ENCODE measurements around the gene KPNA3.
"Not testable (repeated sequence)": the region's sequence is repeated elsewhere in the genome, so short reads cannot be mapped to it uniquely, and the experiment has no call there.

KPNA3 gene

DNA sequence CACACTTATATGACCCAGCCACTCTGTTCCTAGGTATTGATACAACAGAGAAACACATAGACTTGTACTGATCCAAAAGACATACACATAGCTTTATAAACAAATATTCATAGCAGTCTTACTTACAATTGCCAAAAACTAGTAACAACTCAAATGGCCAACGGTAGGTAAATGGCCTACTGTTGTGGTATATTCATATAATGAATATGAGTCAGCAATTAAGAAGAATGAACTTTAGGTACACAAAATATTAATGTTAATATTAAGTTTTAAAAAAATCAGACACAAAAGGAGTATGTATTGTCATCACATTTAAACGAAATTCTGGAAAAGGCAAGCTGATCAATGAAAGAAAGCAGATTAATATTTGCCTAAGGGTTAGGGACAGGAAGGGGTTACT, 19.7 kb downstream of the KPNA3 start:
- no peak for TF ChIP-seq JUND (IDR thresholded peaks at IDR 0.05; ENCODE audit: low read depth)
- no peak for DNase-seq (ENCODE audit: low read depth in 1 of 2, low spot score in 1 of 2)
- in situ Hi-C loops (cut with HindIII; ENCODE audit: low pct_unique_long_range_greater_than_20kb, low sequenced_read_pairs), result no loop called here

DNA sequence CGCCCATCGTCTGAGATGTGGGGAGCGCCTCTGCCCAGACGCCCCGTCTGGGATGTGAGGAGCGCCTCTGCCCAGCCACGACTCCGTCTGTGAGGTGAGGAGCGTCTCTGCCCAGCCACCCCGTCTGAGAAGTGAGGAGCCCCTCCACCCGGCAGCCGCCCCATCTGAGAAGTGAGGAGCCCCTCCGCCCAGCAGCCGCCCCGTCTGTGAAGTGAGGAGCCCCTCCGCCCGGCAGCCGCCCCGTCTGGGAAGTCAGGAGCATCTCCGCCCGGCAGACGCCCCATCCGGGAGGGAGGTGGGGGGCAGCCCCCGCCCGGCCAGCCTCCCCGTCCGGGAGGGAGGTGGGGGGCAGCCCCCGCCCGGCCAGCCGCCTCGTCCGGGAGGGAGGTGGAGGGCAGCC, 30.7 kb downstream of the KPNA3 start:
- DNase-seq (ENCODE audit: low read depth in 1 of 2, low spot score in 1 of 2); in situ Hi-C loops (cut with HindIII; ENCODE audit: low pct_unique_long_range_greater_than_20kb, low sequenced_read_pairs): not testable (repeated sequence)

DNA sequence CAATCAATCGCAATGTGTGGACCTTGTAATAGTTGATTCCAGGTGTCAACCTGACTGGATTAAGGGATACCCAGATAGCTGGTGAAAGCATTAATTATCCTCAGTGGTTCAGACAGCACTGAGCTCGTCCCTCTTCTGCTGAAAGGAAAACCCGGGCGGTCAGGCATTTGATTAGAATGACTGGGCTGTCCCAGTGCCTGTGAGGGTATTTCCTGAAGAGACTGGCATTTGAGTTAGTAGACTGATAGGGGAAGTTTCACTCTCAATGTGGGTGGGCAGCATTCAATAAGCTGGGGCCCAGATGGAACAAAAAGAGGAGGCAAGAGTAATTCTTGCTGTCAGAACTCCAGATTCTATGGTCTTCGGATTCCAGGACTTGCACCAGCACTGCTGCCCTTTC, 31.9 kb downstream of the KPNA3 start:
- DNase-seq (ENCODE audit: low read depth in 1 of 2, low spot score in 1 of 2), result no peak
- TF ChIP-seq JUND (IDR thresholded peaks at IDR 0.05; ENCODE audit: low read depth), result no peak
- in situ Hi-C loops (cut with HindIII; ENCODE audit: low pct_unique_long_range_greater_than_20kb, low sequenced_read_pairs), result no loop called here

DNA sequence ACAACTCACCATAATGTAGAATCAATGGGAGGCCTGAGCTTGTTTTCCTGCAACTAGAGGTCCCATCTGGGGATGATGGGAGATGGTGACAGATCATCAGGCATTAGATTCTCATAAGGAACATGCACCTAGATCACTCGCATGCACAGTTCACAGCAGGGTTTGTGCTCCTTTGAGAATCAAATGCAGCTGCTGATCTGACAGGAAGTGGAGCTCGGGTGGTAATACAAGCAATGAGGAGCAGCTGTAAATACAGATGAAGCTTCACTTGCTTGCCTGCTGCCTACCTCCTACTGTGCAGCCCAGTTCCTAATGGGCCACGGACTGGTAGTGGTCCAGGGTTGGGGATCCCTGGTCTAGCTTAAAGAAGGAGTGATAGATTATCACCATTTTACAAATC, 33.0 kb downstream of the KPNA3 start:
- DNase-seq (ENCODE audit: low read depth in 1 of 2, low spot score in 1 of 2), result no peak
- no peak for TF ChIP-seq JUND (IDR thresholded peaks at IDR 0.05; ENCODE audit: low read depth)
- in situ Hi-C loops (cut with HindIII; ENCODE audit: low pct_unique_long_range_greater_than_20kb, low sequenced_read_pairs), result no loop called here

DNA sequence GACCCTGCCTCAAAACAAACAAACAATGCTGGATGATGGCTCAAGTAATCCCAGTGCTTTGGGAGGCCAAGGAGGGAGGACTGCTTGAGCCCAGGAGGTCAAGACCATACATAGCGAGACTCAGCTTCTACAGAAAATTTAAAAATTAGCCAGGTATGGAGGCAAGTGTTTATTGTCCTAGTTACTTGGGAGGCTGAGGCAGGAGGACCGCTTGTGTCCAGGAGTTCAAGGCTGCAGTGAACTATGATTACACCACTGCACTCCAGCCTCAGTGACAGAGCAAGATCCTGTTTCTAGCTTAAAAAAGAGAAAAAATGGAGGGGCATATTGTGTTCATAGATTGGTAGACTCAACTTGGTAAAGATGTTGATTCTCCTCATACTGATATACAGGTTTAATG, 36.2 kb downstream of the KPNA3 start:
- in situ Hi-C loops (cut with HindIII; ENCODE audit: low pct_unique_long_range_greater_than_20kb, low sequenced_read_pairs), result no loop called here
- no peak for TF ChIP-seq JUND (IDR thresholded peaks at IDR 0.05; ENCODE audit: low read depth)
- DNase-seq (ENCODE audit: low read depth in 1 of 2, low spot score in 1 of 2), result no peak

DNA sequence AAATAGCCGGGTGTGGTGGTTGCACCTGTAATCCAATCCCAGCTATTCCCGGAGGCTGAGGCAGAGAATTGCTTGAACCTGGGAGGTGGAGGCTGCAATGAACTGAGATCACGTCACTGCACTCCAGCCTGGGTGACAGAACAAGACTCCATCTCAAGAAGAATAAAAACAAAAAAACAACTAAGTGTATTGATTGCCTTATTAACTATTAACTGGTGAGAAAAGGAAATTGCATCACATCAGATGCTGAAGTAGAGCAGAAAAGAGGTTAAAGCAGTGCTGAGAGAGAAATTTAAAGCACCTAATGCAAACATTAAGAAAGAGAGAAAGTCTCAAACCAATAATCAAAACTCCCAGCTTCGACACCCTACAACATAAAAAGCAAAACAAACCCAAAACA, 38.3 kb downstream of the KPNA3 start:
- no peak for DNase-seq (ENCODE audit: low read depth in 1 of 2, low spot score in 1 of 2)
- in situ Hi-C loops (cut with HindIII; ENCODE audit: low pct_unique_long_range_greater_than_20kb, low sequenced_read_pairs), result no loop called here
- TF ChIP-seq JUND (IDR thresholded peaks at IDR 0.05; ENCODE audit: low read depth), result no peak

DNA sequence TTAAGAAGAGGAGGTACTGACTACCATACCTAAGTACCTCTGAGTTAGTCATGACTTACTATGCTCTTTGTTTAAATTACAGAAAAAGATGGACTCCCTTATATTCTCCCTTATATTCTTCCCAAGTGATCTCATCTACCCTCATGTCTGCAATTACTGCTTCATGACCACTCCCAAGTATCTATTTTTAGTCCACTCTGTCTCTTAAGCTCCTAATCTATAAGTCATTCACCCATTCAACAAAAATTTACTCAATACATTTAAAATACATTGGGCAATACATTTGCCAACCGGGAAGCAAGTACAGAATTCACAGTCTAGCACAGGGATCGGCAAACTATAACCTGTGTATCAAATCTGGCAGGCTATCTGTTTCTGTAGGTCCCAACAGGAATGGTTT, 42.6 kb downstream of the KPNA3 start:
- no peak for TF ChIP-seq JUND (IDR thresholded peaks at IDR 0.05; ENCODE audit: low read depth)
- DNase-seq (ENCODE audit: low read depth in 1 of 2, low spot score in 1 of 2), result no peak
- in situ Hi-C loops (cut with HindIII; ENCODE audit: low pct_unique_long_range_greater_than_20kb, low sequenced_read_pairs), result no loop called here

DNA sequence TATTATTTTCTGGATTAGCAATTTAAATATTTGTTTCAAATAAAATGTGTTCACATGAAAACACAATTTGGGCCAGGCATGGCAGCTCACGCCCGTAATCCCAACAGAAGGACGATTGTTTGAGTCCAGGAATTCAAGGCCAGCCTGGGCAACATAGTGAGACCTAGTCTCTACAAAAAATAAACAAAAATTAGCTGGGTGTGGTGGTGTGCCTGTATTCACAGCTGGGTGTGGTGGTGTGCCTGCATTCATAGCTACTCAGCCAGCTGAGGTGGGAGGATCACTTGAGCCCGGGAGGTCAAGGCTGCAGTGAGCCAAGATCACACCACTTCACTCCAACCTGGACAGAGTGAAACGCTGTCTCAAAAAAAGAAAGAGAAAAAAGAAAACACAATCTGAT, 46.4 kb downstream of the KPNA3 start:
- in situ Hi-C loops (cut with HindIII; ENCODE audit: low pct_unique_long_range_greater_than_20kb, low sequenced_read_pairs), result no loop called here
- no peak for TF ChIP-seq JUND (IDR thresholded peaks at IDR 0.05; ENCODE audit: low read depth)
- DNase-seq (ENCODE audit: low read depth in 1 of 2, low spot score in 1 of 2), result no peak

DNA sequence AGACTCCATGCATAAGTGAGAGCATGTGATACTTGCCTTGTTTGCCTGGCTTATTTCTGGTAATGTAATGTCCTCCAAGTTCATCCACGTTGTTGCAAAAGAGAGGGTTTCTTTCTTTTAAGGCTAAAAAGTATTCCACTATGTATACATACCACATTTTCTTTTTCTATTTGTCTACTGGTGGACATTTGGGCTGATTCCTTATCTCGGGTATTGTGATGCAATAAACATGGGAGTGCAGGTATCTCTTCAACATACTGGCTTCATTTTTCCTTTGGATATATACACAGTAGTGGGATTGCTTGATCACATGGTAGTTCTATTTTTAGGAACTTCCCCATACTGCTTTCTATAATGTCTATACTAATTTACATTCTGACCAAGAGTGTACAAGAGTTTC, 51.6 kb downstream of the KPNA3 start:
- in situ Hi-C loops (cut with HindIII; ENCODE audit: low pct_unique_long_range_greater_than_20kb, low sequenced_read_pairs), result no loop called here
- no peak for DNase-seq (ENCODE audit: low read depth in 1 of 2, low spot score in 1 of 2)
- no peak for TF ChIP-seq JUND (IDR thresholded peaks at IDR 0.05; ENCODE audit: low read depth)

DNA sequence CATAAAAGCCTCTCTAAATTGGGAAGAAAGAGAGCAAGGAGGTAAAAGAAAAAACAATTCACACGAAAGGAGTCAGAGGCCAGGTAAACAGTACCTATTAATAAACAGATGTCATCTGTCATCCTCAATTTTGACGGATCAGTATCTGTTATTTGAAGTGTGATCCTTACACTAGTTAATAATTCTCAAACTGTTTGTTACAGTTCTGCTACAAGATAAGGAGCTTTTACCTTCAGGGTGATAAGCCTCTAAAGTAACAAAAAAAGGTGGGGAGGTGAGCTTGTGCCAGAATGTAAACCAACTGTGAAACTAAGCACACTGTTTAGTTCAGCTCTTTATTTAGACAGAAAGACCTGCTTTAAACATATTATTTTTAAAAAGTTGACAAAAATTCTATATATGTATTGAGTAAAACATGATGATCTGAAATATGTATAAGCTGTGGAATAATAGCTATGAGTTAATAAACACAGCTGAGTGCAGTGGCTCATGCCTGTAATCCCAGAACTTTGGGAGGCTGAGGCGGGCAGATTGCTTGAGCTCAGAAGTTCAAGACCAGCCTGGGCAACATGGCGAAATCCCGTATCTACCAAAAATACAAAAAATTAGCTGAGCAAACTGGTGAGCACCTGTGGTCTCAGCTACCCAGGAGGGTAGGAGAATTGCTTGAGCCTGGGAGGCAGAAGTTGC, 52.8 kb downstream of the KPNA3 start:
- in situ Hi-C loops (cut with HindIII; ENCODE audit: low pct_unique_long_range_greater_than_20kb, low sequenced_read_pairs), result no loop called here
- no peak for DNase-seq (ENCODE audit: low read depth in 1 of 2, low spot score in 1 of 2)
- TF ChIP-seq JUND (IDR thresholded peaks at IDR 0.05; ENCODE audit: low read depth), result no peak

DNA sequence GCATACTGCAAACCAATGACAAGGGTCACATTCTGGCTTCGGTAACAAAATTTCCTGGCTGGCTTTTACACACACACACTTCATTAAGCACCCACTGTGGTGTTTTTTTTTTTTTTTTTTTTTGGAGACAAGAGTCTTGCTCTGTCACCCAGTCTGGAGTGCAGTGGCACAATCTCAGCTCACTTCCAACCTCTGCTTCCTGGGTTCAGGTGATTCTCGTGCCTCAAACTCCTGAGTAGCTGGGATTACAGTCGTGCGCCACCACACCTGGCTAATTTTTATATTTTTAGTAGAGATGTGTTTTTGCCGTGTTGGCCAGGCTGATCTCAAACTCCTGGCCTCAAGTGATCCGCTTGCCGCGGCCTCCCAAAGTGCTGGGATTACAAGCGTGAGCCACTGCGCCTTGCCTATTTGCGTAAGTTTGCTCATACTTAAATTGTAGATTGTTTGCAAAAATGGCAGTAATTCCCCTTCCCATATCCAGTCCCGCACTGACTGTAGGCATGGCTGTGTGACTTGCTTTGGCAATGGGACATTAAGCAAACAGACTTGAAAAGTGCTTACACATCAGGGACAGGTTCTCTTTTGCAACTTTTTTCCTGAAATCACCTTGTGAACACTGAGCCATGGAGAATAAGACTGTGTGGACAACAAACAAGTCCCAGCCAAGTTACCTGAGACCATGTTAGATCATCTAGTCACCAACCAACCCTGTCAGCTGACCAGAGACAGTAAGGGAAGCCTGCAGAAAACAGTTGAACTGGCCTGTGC, 59.1 kb downstream of the KPNA3 start:
- in situ Hi-C loops (cut with HindIII; ENCODE audit: low pct_unique_long_range_greater_than_20kb, low sequenced_read_pairs), result no loop called here
- DNase-seq (ENCODE audit: low read depth in 1 of 2, low spot score in 1 of 2), result peak in 1 of 2 experiments; percentile 5
- no peak for TF ChIP-seq JUND (IDR thresholded peaks at IDR 0.05; ENCODE audit: low read depth)

DNA sequence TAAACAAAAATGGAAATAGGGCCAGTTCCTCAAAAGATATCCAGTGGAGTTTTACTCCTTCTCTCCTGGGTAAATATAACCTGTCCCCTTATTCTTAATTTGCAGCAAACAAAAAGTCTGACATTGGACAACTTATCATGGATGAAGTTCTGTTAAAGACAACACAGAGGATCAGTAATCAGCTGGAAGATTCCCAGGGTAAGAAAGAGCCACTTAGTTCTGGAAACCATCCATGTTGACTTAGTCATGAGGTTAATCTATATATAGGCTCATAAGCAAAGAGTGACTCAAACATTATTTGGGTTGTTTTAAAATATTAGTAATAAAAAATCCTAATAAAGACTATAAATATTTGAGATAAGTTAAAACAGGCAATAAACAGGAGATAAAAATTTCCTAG, 60.7 kb downstream of the KPNA3 start:
- DNase-seq (ENCODE audit: low read depth in 1 of 2, low spot score in 1 of 2), result no peak
- TF ChIP-seq JUND (IDR thresholded peaks at IDR 0.05; ENCODE audit: low read depth), result no peak
- in situ Hi-C loops (cut with HindIII; ENCODE audit: low pct_unique_long_range_greater_than_20kb, low sequenced_read_pairs), result no loop called here

DNA sequence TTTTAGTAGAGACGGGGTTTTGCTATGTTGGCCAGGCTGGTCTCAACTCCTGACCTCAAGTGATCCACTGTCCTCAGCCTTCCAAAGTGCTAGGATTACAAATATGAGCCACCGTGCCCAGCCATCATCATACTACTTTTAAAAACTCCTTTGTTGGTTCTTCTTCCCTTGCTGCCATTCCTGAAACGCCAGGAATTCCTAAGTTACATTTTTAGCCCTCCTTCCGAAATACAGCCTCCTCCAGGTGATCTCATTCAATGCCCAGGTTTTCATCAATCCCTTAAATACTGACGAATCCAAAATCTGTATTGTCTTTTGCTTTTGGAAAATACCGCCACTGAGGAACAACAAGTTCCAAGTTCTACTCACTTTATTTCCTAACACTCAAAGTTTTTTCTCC, 75.9 kb downstream of the KPNA3 start:
- DNase-seq (ENCODE audit: low read depth in 1 of 2, low spot score in 1 of 2), result no peak
- in situ Hi-C loops (cut with HindIII; ENCODE audit: low pct_unique_long_range_greater_than_20kb, low sequenced_read_pairs), result no loop called here
- no peak for TF ChIP-seq JUND (IDR thresholded peaks at IDR 0.05; ENCODE audit: low read depth)

DNA sequence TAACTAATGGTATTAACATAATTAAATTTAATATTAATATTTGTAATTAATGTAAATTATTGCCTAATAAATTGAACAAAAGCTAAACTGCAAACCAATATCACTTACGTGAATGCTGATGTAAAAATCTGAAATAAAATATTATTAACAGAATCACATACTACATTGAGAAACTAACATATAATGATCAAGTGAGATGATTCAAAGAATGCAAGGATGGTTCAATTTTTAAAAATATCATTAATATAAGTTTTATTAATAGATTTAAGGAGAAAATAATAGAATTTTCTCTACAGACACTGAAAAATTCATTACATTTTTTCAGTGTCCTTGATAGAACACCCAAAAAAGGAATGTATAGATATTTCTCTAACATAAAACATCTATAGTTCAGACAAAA, 77.7 kb downstream of the KPNA3 start:
- no peak for DNase-seq (ENCODE audit: low read depth in 1 of 2, low spot score in 1 of 2)

More for the DNA sequence above, 77.7 kb downstream of the KPNA3 start:
- no peak for TF ChIP-seq JUND (IDR thresholded peaks at IDR 0.05; ENCODE audit: low read depth)
- in situ Hi-C loops (cut with HindIII; ENCODE audit: low pct_unique_long_range_greater_than_20kb, low sequenced_read_pairs), result no loop called here

Measured in T47D (cell line).